GM23248 (cell line): ENCODE data around the gene METTL22.

Experiments
- EZH2 ChIP-seq: fragments of 200-600 bp; sonication (generic); IDR thresholded peaks from 2 replicates; pipeline ENCODE4 v1.6.1; 2018; ENCODE audit warnings: antibody characterized with exemption, mild to moderate bottlenecking; ENCODE audit not compliant: insufficient read depth, poor library complexity, severe bottlenecking
- EZH2phosphoT487 ChIP-seq: fragments of 200-600 bp; sonication (generic); IDR thresholded peaks from 2 replicates; pipeline ENCODE4 v1.6.1; 2018; ENCODE audit warnings: antibody characterized with exemption, moderate library complexity, mild to moderate bottlenecking, low read depth; ENCODE audit not compliant: insufficient read depth

GRCh38 chr16:8607214-8607613 lies 14.3 kb upstream of the METTL22 start:
- no peak for TF ChIP-seq EZH2
- no peak for TF ChIP-seq EZH2phosphoT487
